ENCODE data around the gene ULBP3.

The ULBP3 gene

DNA sequence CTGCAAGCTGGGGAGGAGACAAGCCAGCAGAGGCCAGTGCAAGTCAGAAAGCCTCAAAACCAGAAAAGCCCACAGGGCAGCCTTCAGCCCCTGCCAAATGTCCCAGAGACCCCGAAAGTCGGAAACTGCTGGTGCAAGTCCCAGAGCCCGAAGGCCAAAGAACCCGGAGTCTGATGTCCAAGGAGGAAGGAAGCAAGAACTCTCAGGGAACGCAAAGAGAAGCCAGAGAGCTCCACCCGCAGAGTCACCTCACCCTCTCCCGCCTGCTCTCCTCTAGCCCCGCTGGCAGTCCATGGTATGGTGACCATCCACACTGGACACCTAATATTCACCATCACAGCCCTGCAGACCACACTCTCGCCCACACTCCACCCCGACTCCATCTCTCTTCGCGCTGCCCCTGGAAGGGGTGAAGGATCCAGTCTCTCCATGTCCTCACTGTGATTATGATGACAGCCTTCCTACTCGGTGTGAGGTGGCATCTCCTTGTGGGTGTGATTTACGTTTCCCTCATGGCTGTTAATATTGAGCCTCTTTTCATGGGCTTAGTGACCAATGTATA is 10.6 kb downstream of the ULBP3 start:
- Histone ChIP-seq H3K4me3 (ENCODE audit: low read length) (no peak overlapping the region), H3K79me2 (ENCODE audit: low read length) (no peaks in the 10 kb centered on the region), H2AFZ (ENCODE audit: low read depth, low read length) (no peak overlapping the region), H3K9ac (ENCODE audit: low read length) (no peak overlapping the region), H3K9me3 (ENCODE audit: insufficient read depth, low read length) (no peaks in the 10 kb centered on the region), H3K27me3 (ENCODE audit: low read depth, low read length) (peaks cover 18% of the 10 kb centered on the region), H3K4me2 (ENCODE audit: low read length) (no peak overlapping the region), H4K20me1 (ENCODE audit: insufficient read depth, low read length) (no peaks in the 10 kb centered on the region), H3K36me3 (replicated peaks; ENCODE audit: low read depth, low read length) (no peaks in the 10 kb centered on the region), H3K4me1 (ENCODE audit: low read length) (peaks cover 12% of the 10 kb centered on the region), H3K27ac (ENCODE audit: low read length) (no peak overlapping the region)
- TF ChIP-seq EZH2phosphoT487 (IDR thresholded peaks at IDR 0.05; ENCODE audit: low read depth) = no peak
- TF ChIP-seq, protein P1, sequence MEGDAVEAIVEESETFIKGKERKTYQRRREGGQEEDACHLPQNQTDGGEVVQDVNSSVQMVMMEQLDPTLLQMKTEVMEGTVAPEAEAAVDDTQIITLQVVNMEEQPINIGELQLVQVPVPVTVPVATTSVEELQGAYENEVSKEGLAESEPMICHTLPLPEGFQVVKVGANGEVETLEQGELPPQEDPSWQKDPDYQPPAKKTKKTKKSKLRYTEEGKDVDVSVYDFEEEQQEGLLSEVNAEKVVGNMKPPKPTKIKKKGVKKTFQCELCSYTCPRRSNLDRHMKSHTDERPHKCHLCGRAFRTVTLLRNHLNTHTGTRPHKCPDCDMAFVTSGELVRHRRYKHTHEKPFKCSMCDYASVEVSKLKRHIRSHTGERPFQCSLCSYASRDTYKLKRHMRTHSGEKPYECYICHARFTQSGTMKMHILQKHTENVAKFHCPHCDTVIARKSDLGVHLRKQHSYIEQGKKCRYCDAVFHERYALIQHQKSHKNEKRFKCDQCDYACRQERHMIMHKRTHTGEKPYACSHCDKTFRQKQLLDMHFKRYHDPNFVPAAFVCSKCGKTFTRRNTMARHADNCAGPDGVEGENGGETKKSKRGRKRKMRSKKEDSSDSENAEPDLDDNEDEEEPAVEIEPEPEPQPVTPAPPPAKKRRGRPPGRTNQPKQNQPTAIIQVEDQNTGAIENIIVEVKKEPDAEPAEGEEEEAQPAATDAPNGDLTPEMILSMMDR (IDR thresholded peaks at IDR 0.05; ENCODE audit: low read depth, low read length) = no peak

DNA sequence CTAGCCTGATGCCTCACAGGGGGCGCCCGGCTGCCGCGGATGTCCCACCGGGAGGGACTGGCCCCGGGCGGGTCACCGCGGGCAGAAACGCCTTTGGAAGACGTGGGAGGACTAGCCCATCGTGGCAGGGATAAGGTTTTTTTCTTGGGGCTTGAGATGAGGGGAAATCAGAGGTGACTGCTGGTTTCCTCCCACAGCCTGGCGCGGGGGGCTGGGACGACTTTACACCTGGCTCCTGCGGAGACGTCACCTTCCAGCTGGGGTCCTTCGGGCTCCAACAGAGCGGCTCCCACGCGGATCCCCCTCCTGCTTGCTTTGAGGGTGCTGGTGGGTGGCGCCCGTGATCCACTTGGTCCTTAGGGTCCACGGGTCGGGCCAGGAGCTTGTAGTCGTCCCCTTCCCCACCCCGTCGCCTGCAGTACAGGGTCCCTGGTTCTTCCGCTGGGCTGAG is 11.4 kb downstream of the ULBP3 start:
- H3K9ac ChIP-seq (ENCODE audit: low read length) = no peak overlapping the region
- H4K20me1 ChIP-seq (ENCODE audit: insufficient read depth, low read length) = no peaks in the 10 kb centered on the region
- H3K4me1 ChIP-seq (ENCODE audit: low read length) = peaks cover 12% of the 10 kb centered on the region

DNA sequence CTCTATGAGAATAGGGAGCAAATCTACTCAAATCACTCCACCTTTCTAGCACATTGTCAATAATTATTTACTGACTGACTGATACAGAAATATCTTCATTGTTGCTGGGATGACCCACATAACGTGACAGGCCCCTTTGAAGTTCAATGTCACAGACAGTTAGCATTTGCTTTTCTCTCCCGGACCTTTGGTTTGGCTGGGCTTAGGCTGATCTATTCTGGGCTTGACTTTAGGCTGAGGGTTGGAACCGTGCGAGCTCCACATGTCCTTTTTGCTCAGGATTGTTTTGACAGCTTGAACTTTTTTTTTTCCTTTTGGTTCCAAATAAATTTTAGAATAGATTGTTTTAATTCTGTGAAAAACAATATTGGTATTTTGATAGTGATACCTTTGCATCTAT is 12.0 kb downstream of the ULBP3 start:
- no peak overlapping the region for H3K9ac ChIP-seq (ENCODE audit: low read length)
- H3K4me3 ChIP-seq (ENCODE audit: low read length) = no peak overlapping the region
- no peaks in the 10 kb centered on the region for H3K36me3 ChIP-seq (replicated peaks; ENCODE audit: low read depth, low read length)
- peaks cover 12% of the 10 kb centered on the region for H3K4me1 ChIP-seq (ENCODE audit: low read length)
- no peak overlapping the region for H3K27ac ChIP-seq (ENCODE audit: low read length)
- H3K27me3 ChIP-seq (ENCODE audit: low read depth, low read length) = peaks cover 21% of the 10 kb centered on the region
- no peaks in the 10 kb centered on the region for H4K20me1 ChIP-seq (ENCODE audit: insufficient read depth, low read length)
- H3K9me3 ChIP-seq (ENCODE audit: insufficient read depth, low read length) = no peaks in the 10 kb centered on the region
- no peak for TF ChIP-seq EZH2phosphoT487 (IDR thresholded peaks at IDR 0.05; ENCODE audit: low read depth)
- TF ChIP-seq, protein P1 (IDR thresholded peaks at IDR 0.05; ENCODE audit: low read depth, low read length) = no peak
- H3K79me2 ChIP-seq (ENCODE audit: low read length) = no peaks in the 10 kb centered on the region
- H2AFZ ChIP-seq (ENCODE audit: low read depth, low read length) = no peak overlapping the region
- H3K4me2 ChIP-seq (ENCODE audit: low read length) = no peak overlapping the region

More for the DNA sequence above, 11.4 kb downstream of the ULBP3 start:
- Histone ChIP-seq H3K36me3 (replicated peaks; ENCODE audit: low read depth, low read length) (no peaks in the 10 kb centered on the region), H3K4me3 (ENCODE audit: low read length) (no peak overlapping the region), H3K4me2 (ENCODE audit: low read length) (no peak overlapping the region), H3K79me2 (ENCODE audit: low read length) (no peaks in the 10 kb centered on the region), H3K9me3 (ENCODE audit: insufficient read depth, low read length) (no peaks in the 10 kb centered on the region), H2AFZ (ENCODE audit: low read depth, low read length) (no peak overlapping the region), H3K27ac (ENCODE audit: low read length) (no peak overlapping the region), H3K27me3 (ENCODE audit: low read depth, low read length) (peaks cover 18% of the 10 kb centered on the region)
- no peak for TF ChIP-seq EZH2phosphoT487 (IDR thresholded peaks at IDR 0.05; ENCODE audit: low read depth)
- TF ChIP-seq, protein P1 (IDR thresholded peaks at IDR 0.05; ENCODE audit: low read depth, low read length) = no peak

DNA sequence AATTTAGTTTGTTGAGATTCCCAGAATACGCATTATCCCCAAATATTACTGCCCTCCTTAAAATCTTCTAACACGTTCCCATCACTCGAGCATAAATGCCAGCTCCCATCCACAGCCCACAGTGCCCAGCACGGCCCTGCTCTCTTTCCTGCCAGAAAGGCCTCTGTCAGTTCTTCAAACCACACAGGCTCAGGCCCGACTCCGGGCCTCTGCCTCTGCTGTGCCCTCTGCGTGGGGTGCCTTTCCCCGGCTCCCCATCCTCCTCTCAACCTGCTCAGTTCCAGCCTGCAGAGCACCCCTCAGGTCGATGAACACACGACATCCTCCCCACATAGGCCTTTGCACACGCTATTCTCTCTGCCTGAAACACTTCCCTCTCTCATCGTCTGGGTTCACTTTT is 12.8 kb downstream of the ULBP3 start:
- peaks cover 12% of the 10 kb centered on the region for H3K4me1 ChIP-seq (ENCODE audit: low read length)
- H3K27me3 ChIP-seq (ENCODE audit: low read depth, low read length) = peaks cover 21% of the 10 kb centered on the region

More for the DNA sequence above, 12.8 kb downstream of the ULBP3 start:
- no peak overlapping the region for H3K9ac ChIP-seq (ENCODE audit: low read length)
- H3K9me3 ChIP-seq (ENCODE audit: insufficient read depth, low read length) = no peaks in the 10 kb centered on the region
- H3K79me2 ChIP-seq (ENCODE audit: low read length) = no peaks in the 10 kb centered on the region
- no peaks in the 10 kb centered on the region for H3K36me3 ChIP-seq (replicated peaks; ENCODE audit: low read depth, low read length)
- no peak overlapping the region for H3K4me2 ChIP-seq (ENCODE audit: low read length)
- no peak overlapping the region for H3K27ac ChIP-seq (ENCODE audit: low read length)
- no peak overlapping the region for H2AFZ ChIP-seq (ENCODE audit: low read depth, low read length)
- TF ChIP-seq, protein P1 (IDR thresholded peaks at IDR 0.05; ENCODE audit: low read depth, low read length) = no peak
- no peak for TF ChIP-seq EZH2phosphoT487 (IDR thresholded peaks at IDR 0.05; ENCODE audit: low read depth)
- no peaks in the 10 kb centered on the region for H4K20me1 ChIP-seq (ENCODE audit: insufficient read depth, low read length)
- H3K4me3 ChIP-seq (ENCODE audit: low read length) = no peak overlapping the region
